GM10266 (cell line): ENCODE data around the gene SMARCB1.

ENCODE experiments used
- DNase-seq: peaks from one replicate; pipeline ENCODE4 v3.0.0; 2012; ENCODE audit errors: extremely low spot score
- CTCF ChIP-seq: IDR thresholded peaks from 2 replicates; pipeline ENCODE4 v1.5.1; 2012; ENCODE audit warnings: mild to moderate bottlenecking, low read depth; ENCODE audit not compliant: control insufficient read depth, insufficient read depth; ENCODE audit errors: missing control alignments

SMARCB1 gene

GRCh38 chr22:23769321-23769965 is 17.3 kb upstream of the SMARCB1 start:
- no peak for DNase-seq
- no peak for TF ChIP-seq CTCF

- no peak for TF ChIP-seq CTCF
- no peak for DNase-seq
These were observed 14.5 kb upstream of the SMARCB1 start for GRCh38 chr22:23772315-23772648.

- peak; percentile 85 for DNase-seq
- no peak for TF ChIP-seq CTCF
These were observed 13.9 kb upstream of the SMARCB1 start, which contains the start of gene MMP11 for GRCh38 chr22:23772649-23773473. TSS of gene MMP11 (plus strand) at chr22:23772849. CDS start at chr22:23772871, 22 bp downstream.

- no peak for TF ChIP-seq CTCF
- DNase-seq = no peak
These were observed 13.2 kb upstream of the SMARCB1 start for GRCh38 chr22:23773483-23774113.

- no peak for DNase-seq
- no peak for TF ChIP-seq CTCF
These were observed 12.4 kb upstream of the SMARCB1 start for GRCh38 chr22:23774114-23774921.

GRCh38 chr22:23774922-23775436 is 11.8 kb upstream of the SMARCB1 start:
- no peak for TF ChIP-seq CTCF
- DNase-seq = no peak
